OCI-LY7 (cell line): ENCODE data around the gene TFG. TPM values are rescaled to one million over a fixed set of nuclear protein-coding genes. Genes with fewer than 3 reads are reported as not detected.

Experiments used
- total RNA-seq, 2 experiments: library from RNA; depleted of rRNA in 1 of 2; stranded (reverse); fragments of >200 nt in 1 of 2; shearing (Covaris generic) in 1 of 2; gene quantifications; 2 replicates each; pipeline ENCODE4 v1.2.3, GENCODE V29; 2014 to 2022

Gene TFG
- total RNA-seq, 2 experiments from 2014 or later, result 29.4 to 61.1 TPM

Other genes starting within 250 kb of the TFG start
- gene TMEM45A, start 216.9 kb upstream of the TFG start, total RNA-seq (2014; rRNA removed; shearing (Covaris generic)), result not detected in 2 replicates
- gene TMEM45A, start 216.9 kb upstream of the TFG start, total RNA-seq (2022), result 0.10 and 0.20 TPM in 2 replicates
- gene ADGRG7, start 99.9 kb upstream of the TFG start, total RNA-seq (2014; rRNA removed; shearing (Covaris generic)), result not detected in 2 replicates
- not detected in 2 replicates for gene ADGRG7, start 99.9 kb upstream of the TFG start, total RNA-seq (2022)